Ovary (tissue), 3 donors: ENCODE measurements around the gene ESM1.

Experiments used
- CTCF ChIP-seq, 3 donors: fragments of 450-650 bp in 2 of 3; fragments of 200-600 bp in 1 of 3; IDR thresholded peaks; one replicate each; pipeline versions ENCODE4 v1.5.1 to v1.8.0; 2016 to 2022; ENCODE audit warnings: antibody characterized with exemption in 3 of 3, mild to moderate bottlenecking in 1 of 3
- POLR2A ChIP-seq: fragments of 450-650 bp; IDR thresholded peaks from one replicate; pipeline ENCODE4 v1.6.1; 2017; ENCODE audit warnings: antibody characterized with exemption, mild to moderate bottlenecking, moderate library complexity
- donor health status: DM: no; HTN: no; CAD: no.

GRCh38 chr5:54944364-54944763, 41.0 kb downstream of the ESM1 start:
- no peak for TF ChIP-seq POLR2A
- TF ChIP-seq CTCF (IDR thresholded peaks at IDR 0.05) = no peak
